GM19239 (cell line): ENCODE measurements around the gene SV2C.

Experiments used
- DNase-seq: peaks from one replicate; pipeline ENCODE4 v3.0.0; 2011; ENCODE audit warnings: low spot score; ENCODE audit not compliant: insufficient read length
- FAIRE-seq: peaks from 2 replicates; lab custom pipeline; 2011; peaks lifted over from hg19 to GRCh38; lab: Jason Lieb, UNC

Gene SV2C

DNA sequence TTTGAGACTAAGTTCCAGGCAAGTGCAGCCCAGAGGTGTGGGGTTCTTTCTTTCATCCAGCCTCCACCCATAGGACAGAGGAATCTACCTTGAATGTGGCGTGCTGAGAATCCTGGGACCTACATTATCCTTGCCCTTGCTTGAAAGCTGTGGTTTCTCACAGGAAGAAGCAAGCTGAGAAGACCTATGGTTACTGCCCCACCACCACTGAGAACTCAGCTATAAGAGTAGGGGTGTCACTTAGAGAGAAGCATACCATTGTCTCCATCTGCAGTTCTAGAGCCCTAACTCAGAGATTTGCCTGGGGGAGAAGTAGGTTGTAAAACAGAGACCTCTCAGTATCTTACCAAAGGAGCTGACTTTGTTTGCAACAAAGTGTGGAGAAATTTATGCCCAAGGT lies 72.4 kb downstream of the SV2C start:
- FAIRE-seq, result no peak
- no peak for DNase-seq

GRCh38 chr5:76162335-76162734 lies 79.2 kb downstream of the SV2C start:
- no peak for DNase-seq
- no peak for FAIRE-seq

GRCh38 chr5:76163111-76163628 lies 80.0 kb downstream of the SV2C start:
- no peak for FAIRE-seq
- no peak for DNase-seq

- FAIRE-seq (no peak), DNase-seq (no peak)
Measured at GRCh38 chr5:76165029-76165428, 81.8 kb downstream of the SV2C start.

GRCh38 chr5:76165711-76166374 lies 82.7 kb downstream of the SV2C start:
- no peak for FAIRE-seq
- DNase-seq, result no peak

- DNase-seq, result no peak
- FAIRE-seq, result no peak
Measured at GRCh38 chr5:76166886-76167576, 83.8 kb downstream of the SV2C start.

DNA sequence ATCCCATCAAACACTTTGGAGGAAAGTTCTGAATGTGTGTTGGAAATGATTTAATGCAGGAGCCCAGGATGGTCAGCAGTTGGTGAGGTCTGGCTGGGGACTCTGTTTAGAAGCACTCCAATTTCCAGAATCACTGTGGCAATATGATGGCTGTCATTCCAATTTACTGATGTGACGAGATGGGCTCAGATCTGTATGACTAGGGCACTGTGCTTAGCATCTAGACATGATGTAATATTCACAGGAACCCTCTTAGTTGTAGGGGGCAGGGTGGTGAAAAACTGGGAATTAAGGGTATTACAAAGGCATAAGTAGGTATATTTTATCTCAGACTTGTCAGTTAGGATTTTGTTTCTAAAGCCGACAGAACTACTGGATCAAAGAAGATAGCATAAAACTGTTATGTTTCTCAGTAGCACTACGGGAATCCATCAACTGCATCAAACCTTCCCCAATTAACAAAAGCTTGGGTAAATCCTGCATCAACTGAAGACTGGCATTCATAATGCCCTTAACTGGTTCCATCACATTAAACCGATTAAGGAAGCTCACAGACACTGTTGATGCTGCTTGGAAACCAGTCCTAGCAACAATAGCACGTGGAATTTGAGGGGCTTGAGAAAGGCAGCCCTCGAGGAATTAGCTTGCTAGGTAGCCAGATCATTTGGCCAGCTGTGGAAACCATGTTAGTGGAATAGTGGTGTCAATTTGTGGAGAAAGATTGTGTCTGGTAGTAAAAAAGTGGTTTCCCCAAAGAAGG lies 86.1 kb downstream of the SV2C start:
- no peak for DNase-seq
- no peak for FAIRE-seq

- FAIRE-seq (no peak), DNase-seq (no peak)
Measured at GRCh38 chr5:76174101-76174500, 90.9 kb downstream of the SV2C start.

- FAIRE-seq (peak; percentile 87), DNase-seq (peak; percentile 92)
Measured at GRCh38 chr5:76175051-76175666, 92.0 kb downstream of the SV2C start.

DNA sequence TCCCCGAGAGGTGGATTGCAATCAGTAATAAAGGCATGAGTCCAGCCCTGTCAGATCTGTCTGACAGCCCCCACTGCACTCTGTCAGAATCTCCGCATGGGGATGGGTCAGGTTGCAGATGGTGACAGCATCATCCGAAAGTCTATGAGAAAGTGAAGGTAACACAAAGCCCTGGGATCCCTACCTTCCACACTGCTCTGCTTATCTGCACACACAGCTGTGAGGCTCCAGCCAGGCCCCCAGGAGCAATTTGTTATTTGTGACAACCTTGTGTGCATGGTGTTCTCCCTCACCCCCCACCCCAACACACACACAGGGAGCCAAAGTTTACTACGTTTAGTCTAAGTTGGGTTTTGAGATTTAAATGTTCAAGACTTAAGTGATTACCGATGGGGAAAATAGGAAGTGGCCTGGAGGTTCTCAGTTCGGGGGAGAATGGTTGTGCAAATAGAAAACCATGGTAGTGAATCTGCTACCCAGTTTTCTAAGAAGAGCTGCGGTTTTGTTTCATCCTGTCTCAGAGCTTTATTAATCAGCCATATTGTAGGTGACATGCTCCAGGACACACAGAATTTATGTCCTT lies 92.7 kb downstream of the SV2C start:
- FAIRE-seq (peak; percentile 93), DNase-seq (peak; percentile 59)

DNA sequence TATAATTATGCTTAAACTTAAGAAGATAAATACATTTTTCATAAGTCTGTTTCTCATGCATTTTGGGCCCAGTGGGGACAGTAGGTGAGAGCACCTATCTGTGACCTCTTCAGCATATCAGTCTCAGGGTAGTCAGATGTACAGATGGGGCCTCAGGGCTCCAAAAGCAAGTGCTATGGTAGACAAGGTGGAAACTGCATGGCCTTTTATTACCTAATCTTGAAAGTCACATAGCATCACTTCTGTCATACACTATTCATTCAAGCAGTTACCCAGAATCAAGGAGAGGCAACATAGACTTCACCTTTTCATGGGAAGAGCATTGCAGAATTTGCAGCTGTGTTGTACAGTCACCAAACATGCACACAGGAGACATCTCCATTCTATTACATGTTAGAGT lies 94.8 kb downstream of the SV2C start:
- FAIRE-seq, result no peak

GRCh38 chr5:76178913-76179312 lies 95.7 kb downstream of the SV2C start:
- DNase-seq (no peak), FAIRE-seq (no peak)

More for the DNA sequence above, 94.8 kb downstream of the SV2C start:
- no peak for DNase-seq

GRCh38 chr5:76180814-76181805 lies 97.9 kb downstream of the SV2C start:
- FAIRE-seq, result peak; percentile 52
- DNase-seq, result no peak

DNA sequence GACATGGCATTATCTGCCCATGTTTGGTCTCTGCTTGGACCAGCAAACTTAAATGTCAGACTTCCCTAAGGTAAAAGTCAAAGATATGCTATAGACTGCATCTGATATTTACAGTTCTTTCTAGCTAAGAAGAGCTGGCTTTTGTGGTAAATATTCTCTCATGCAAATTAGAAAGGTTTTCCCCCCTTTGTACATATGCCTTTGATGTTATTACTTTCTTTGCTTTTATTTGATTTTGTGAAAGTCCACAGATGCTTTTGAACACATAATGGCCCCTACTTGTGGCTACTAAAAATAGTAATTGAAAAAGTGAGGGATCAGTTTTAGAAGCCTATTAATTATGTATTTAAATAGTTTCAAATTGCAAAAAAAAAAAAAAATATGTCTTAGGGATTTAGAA lies 104.2 kb downstream of the SV2C start:
- DNase-seq, result no peak
- FAIRE-seq, result no peak

DNA sequence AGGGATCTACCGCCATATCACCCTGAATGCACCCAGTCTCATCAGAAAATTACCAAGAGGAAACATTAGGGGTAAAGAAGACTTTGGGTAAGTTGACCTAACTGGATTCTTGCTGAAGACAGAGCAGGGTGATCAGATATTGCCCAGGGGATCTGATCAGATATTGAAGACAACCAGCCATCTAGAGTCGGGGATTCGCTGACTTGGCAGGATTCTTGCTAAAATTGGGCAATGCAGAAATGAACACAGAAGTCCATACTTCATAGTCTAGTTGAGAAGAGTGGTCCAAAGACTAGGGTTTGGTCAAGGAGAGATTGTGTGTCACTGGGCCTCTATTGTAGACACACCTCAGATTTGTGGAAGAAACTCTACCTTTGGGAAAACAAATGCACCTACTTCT lies 107.2 kb downstream of the SV2C start:
- no peak for FAIRE-seq

GRCh38 chr5:76192837-76193236 lies 109.7 kb downstream of the SV2C start:
- DNase-seq, result no peak
- no peak for FAIRE-seq

More for the DNA sequence above, 107.2 kb downstream of the SV2C start:
- DNase-seq, result no peak

DNA sequence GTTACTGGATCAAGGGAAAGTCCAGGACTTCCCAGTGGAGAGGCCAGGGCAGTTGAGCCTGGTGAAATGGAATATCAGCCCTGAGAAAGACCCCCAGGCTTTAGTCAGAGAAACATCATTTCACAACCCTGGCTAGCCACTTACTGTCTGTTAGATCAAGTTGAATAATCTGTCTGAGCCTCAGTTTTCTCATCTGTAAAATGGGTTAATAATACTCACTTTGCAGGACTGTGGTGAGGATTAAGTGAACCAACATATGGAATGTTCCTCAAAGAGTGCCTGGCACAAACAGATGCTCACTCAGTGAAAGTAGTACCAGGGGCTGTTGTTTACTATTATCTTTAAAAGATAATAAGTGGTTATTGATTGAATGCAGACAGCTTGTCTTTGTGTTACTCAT lies 110.5 kb downstream of the SV2C start:
- DNase-seq (no peak), FAIRE-seq (no peak)

DNA sequence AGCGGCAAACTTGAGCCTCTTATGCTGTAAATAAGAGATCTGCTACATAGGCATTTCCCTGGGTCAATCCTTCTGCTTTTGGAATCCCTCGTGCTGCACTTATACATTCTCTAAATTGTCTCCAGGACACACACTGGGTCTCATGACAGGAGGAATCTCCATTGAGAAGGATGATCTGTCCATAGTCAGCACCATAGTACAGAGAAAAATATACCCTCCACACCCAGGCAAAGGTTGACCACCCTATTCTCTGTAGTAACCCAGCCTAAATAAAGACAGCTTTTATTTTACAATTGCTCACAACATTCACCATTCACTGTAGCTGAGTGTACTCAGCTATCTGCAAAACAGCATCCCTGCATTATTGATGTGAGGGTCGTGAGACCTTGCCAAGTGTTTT lies 111.2 kb downstream of the SV2C start:
- FAIRE-seq (no peak), DNase-seq (no peak)

DNA sequence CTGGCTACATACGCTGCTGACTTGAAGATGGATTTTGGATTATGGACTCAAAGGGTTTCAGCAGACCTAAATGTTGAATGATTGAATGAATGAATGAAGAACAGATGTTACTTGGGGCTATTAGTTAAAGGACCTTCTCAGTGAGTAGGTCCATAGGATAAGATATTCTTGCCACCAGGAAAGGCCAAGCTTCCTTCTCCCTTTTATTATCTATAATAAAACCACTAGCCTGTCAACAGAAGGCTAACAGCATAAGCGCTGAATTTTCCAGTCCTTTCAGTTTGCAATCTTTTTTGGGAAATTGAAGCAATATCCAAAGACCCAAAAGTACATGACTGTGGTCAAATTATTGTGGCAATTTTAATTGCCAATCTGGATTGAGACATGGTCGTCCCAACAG lies 113.3 kb downstream of the SV2C start:
- FAIRE-seq, result no peak

More for the DNA sequence above, 113.3 kb downstream of the SV2C start:
- DNase-seq, result no peak
